ENCODE measurements around the gene HOXC12. TPM values are rescaled to one million over a fixed set of nuclear protein-coding genes. Genes with fewer than 3 reads are reported as not detected.

Gene HOXC12
- polyA plus RNA-seq, 1 of the 3 experiments (the other 2 are of a cell fraction) = not detected

DNA sequence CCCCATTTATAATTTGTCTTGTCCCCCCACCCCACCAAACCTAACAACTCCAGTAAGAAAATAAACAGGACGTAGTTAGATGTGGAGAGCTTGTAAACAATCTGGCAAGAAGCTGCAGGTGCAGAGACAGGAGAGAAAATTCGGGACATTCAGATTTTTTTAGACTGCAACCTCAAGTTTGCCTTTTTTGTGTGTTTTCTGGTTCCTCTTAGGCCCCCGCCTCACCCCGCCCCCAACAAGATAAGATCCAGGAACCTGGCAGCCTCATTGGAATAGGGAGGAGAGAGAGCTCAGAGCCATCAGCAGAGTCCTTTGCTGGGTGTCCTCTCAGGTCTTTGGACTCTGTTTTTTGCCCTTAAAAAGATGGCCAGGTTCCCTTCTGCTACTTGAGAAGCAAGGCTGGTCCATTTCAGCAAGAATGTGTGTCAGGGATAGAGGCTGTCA, 33.1 kb downstream of the HOXC12 start:
- 13% methylated on average over 4 of the region's 4 CpGs for WGBS (ENCODE audit: low lambda C conversion rate)
- no peaks in the 10 kb centered on the region for H3K36me3 ChIP-seq (replicated peaks in 1 of 2; ENCODE audit: control insufficient read depth in 1 of 2, insufficient read depth in 2 of 2, low read length in 1 of 2)
- H3K4me1 ChIP-seq (ENCODE audit: control insufficient read depth in 1 of 2, insufficient read depth in 2 of 2, low read depth in 1 of 2, low read length in 1 of 2) = peaks cover 0 to 12% of the 10 kb centered on the region in 2 experiments; a peak in 1 of 4 replicates
- H3K27ac ChIP-seq (ENCODE audit: low read depth in 2 of 2, low read length in 1 of 2) = no peak overlapping the region
- H3K27me3 ChIP-seq (ENCODE audit: insufficient read depth) = peaks cover 95% of the 10 kb centered on the region
- H4K20me1 ChIP-seq (ENCODE audit: insufficient read depth) = no peaks in the 10 kb centered on the region
- peaks cover 5% of the 10 kb centered on the region for H3F3A ChIP-seq (replicated peaks; ENCODE audit: insufficient read depth)
- no peaks in the 10 kb centered on the region for H3K9me3 ChIP-seq
- CTCF ChIA-PET = interaction anchor here (0.7 to 12.8 kb wide), 25 partner anchors 12 to 609 kb away, joined by 3 to 194 read pairs (median 5); partner anchors contain the start of genes HOTAIR, HOXC11, HOXC5 and HOXC8
- no peaks in the 10 kb centered on the region for H3K9me2 ChIP-seq
- no peak overlapping the region for H2AFZ ChIP-seq (ENCODE audit: low read depth)
- no peaks in the 10 kb centered on the region for H3K79me2 ChIP-seq (ENCODE audit: insufficient read depth)
- POLR2A ChIA-PET = interaction anchor here (2.1 kb wide), 1 partner anchor 12 kb away, joined by 5 read pairs; the partner anchor contains the start of gene HOXC9
- H3K9ac ChIP-seq = no peak overlapping the region
- H3K4me2 ChIP-seq = no peak overlapping the region
- no peak for DNase-seq
- TF ChIP-seq PBX3 (IDR thresholded peaks at IDR 0.05) (no peak), EZH2phosphoT487 (IDR thresholded peaks at IDR 0.05; ENCODE audit: borderline replicate concordance, low read depth) (no peak), MXI1 (IDR thresholded peaks at IDR 0.05; ENCODE audit: low read depth, low read length) (no peak), NFIC (IDR thresholded peaks at IDR 0.05; ENCODE audit: borderline replicate concordance) (no peak), FOSL2 (IDR thresholded peaks at IDR 0.05; ENCODE audit: borderline replicate concordance, low read depth) (no peak), MEF2A (IDR thresholded peaks at IDR 0.05; ENCODE audit: borderline replicate concordance, low read depth) (no peak), YY1 (IDR thresholded peaks at IDR 0.05; ENCODE audit: low read depth) (no peak), FOXJ3 (CRISPR knock-in tag; IDR thresholded peaks at IDR 0.05) (no peak), GABPA (IDR thresholded peaks at IDR 0.05; ENCODE audit: low read depth) (no peak), POLR2AphosphoS5 (IDR thresholded peaks at IDR 0.05; ENCODE audit: low read depth, low read length) (no peak)
- TF ChIP-seq, protein P1, sequence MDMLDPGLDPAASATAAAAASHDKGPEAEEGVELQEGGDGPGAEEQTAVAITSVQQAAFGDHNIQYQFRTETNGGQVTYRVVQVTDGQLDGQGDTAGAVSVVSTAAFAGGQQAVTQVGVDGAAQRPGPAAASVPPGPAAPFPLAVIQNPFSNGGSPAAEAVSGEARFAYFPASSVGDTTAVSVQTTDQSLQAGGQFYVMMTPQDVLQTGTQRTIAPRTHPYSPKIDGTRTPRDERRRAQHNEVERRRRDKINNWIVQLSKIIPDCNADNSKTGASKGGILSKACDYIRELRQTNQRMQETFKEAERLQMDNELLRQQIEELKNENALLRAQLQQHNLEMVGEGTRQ (IDR thresholded peaks at IDR 0.05; ENCODE audit: borderline replicate concordance, low read depth, low read length) = no peak
- H3K4me3 ChIP-seq (ENCODE audit: low read depth in 2 of 2, low read length in 1 of 2) = no peak overlapping the region

- Histone ChIP-seq H3K9me2 (no peaks in the 10 kb centered on the region), H3K4me2 (peak overlapping the region; percentile 67; the same call in 1 of the 2 replicates), H3K27me3 (ENCODE audit: insufficient read depth) (peaks cover 95% of the 10 kb centered on the region), H3K27ac (ENCODE audit: low read depth in 2 of 2, low read length in 1 of 2) (no peak overlapping the region), H3K79me2 (ENCODE audit: insufficient read depth) (no peaks in the 10 kb centered on the region), H4K20me1 (ENCODE audit: insufficient read depth) (no peaks in the 10 kb centered on the region), H3K9ac (no peak overlapping the region), H3F3A (replicated peaks; ENCODE audit: insufficient read depth) (peaks cover 5% of the 10 kb centered on the region), H3K36me3 (replicated peaks in 1 of 2; ENCODE audit: control insufficient read depth in 1 of 2, insufficient read depth in 2 of 2, low read length in 1 of 2) (no peaks in the 10 kb centered on the region), H3K9me3 (no peaks in the 10 kb centered on the region), H3K4me1 (ENCODE audit: control insufficient read depth in 1 of 2, insufficient read depth in 2 of 2, low read depth in 1 of 2, low read length in 1 of 2) (peaks cover 0 to 12% of the 10 kb centered on the region in 2 experiments; a peak in 1 of 4 replicates), H3K4me3 (ENCODE audit: low read depth in 2 of 2, low read length in 1 of 2) (no peak overlapping the region; a peak in 1 of 4 replicates), H2AFZ (ENCODE audit: low read depth) (no peak overlapping the region)
- DNase-seq = no peak
- WGBS (ENCODE audit: low lambda C conversion rate) = 16% methylated on average over 5 of the region's 5 CpGs
- ChIA-PET POLR2A (interaction anchor here (0.6 to 2.1 kb wide), 2 partner anchors 12 to 196 kb away, joined by 3 to 5 read pairs; partner anchors contain the start of gene HOXC9), CTCF (interaction anchor here (0.8 to 12.8 kb wide), 21 partner anchors 11 to 608 kb away, joined by 3 to 194 read pairs (median 6); partner anchors contain the start of genes HOTAIR, HOXC11, HOXC5 and HOXC9)
- TF ChIP-seq YY1 (IDR thresholded peaks at IDR 0.05; ENCODE audit: low read depth) (no peak), MXI1 (IDR thresholded peaks at IDR 0.05; ENCODE audit: low read depth, low read length) (no peak), NRF1 (IDR thresholded peaks at IDR 0.05; ENCODE audit: low read depth, low read length) (no peak), EP300 (IDR thresholded peaks at IDR 0.05; ENCODE audit: borderline replicate concordance in 1 of 2, low read depth in 1 of 2, low read length in 1 of 2) (no peak), POLR2AphosphoS5 (IDR thresholded peaks at IDR 0.05; ENCODE audit: low read depth, low read length) (no peak), RXRA (IDR thresholded peaks at IDR 0.05; ENCODE audit: borderline replicate concordance, low read depth) (no peak), RCOR1 (IDR thresholded peaks at IDR 0.05; ENCODE audit: low read length) (no peak), IRF3 (IDR thresholded peaks at IDR 0.05; ENCODE audit: low read depth, low read length) (no peak), RFX5 (IDR thresholded peaks at IDR 0.05; ENCODE audit: low read length) (no peak), JUND (IDR thresholded peaks at IDR 0.05) (no peak)
- TF ChIP-seq, protein P2, sequence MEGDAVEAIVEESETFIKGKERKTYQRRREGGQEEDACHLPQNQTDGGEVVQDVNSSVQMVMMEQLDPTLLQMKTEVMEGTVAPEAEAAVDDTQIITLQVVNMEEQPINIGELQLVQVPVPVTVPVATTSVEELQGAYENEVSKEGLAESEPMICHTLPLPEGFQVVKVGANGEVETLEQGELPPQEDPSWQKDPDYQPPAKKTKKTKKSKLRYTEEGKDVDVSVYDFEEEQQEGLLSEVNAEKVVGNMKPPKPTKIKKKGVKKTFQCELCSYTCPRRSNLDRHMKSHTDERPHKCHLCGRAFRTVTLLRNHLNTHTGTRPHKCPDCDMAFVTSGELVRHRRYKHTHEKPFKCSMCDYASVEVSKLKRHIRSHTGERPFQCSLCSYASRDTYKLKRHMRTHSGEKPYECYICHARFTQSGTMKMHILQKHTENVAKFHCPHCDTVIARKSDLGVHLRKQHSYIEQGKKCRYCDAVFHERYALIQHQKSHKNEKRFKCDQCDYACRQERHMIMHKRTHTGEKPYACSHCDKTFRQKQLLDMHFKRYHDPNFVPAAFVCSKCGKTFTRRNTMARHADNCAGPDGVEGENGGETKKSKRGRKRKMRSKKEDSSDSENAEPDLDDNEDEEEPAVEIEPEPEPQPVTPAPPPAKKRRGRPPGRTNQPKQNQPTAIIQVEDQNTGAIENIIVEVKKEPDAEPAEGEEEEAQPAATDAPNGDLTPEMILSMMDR (IDR thresholded peaks at IDR 0.05) = no peak
- TF ChIP-seq, protein P3, sequence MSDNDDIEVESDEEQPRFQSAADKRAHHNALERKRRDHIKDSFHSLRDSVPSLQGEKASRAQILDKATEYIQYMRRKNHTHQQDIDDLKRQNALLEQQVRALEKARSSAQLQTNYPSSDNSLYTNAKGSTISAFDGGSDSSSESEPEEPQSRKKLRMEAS (IDR thresholded peaks at IDR 0.05; ENCODE audit: low read depth) = no peak
Observed at GRCh38 chr12:53988541-53989226, 34.0 kb downstream of the HOXC12 start.
